Breast epithelium (tissue), 4 donors: ENCODE measurements around the gene CNTNAP2. TPM values are rescaled to one million over a fixed set of nuclear protein-coding genes. Genes with fewer than 3 reads are reported as not detected.

Experiments used
- DNase-seq, 2 donors: peaks; one replicate each; pipeline ENCODE4 v3.0.0-alpha.2; 2019; ENCODE audit warnings: low spot score in 2 of 2
- H3K27ac ChIP-seq, 2 donors: fragments of 200-600 bp; sonication (generic) in 1 of 2; one replicate each; pipeline ENCODE4 v1.5.1; 2016 to 2019; ENCODE audit warnings: mild to moderate bottlenecking in 1 of 2
- H3K27me3 ChIP-seq, 2 donors: fragments of 200-600 bp; sonication (generic) in 1 of 2; one replicate each; pipeline versions ENCODE4 v1.5.1 to v1.6.0; 2017 to 2019; ENCODE audit warnings: control low read depth in 1 of 2, mild to moderate bottlenecking in 1 of 2
- H3K36me3 ChIP-seq: fragments of 200-600 bp; one replicate; pipeline ENCODE4 v1.5.1; 2019
- H3K4me1 ChIP-seq, 2 donors: fragments of 200-600 bp; sonication (generic); one replicate each; pipeline ENCODE4 v1.5.1; 2016 to 2019; ENCODE audit warnings: control low read depth in 1 of 2
- H3K4me3 ChIP-seq, 3 donors: fragments of 200-600 bp; sonication (generic); 1 replicate in 2 of 3; 2 replicates in 1 of 3; pipeline ENCODE4 v1.5.1; 2016 to 2019; ENCODE audit warnings: mild to moderate bottlenecking in 3 of 3, moderate library complexity in 2 of 3
- H3K9me3 ChIP-seq, 2 donors: fragments of 200-600 bp; sonication (generic) in 1 of 2; one replicate each; pipeline ENCODE4 v1.5.1; 2016 to 2019; ENCODE audit warnings: control low read depth in 1 of 2
- CTCF ChIP-seq, 3 donors: fragments of 450-650 bp; IDR thresholded peaks; one replicate each; pipeline ENCODE4 v1.5.1; 2016 to 2017; ENCODE audit warnings: antibody characterized with exemption in 3 of 3, mild to moderate bottlenecking in 3 of 3, moderate library complexity in 3 of 3
- POLR2A ChIP-seq: fragments of 450-650 bp; IDR thresholded peaks from one replicate; pipeline ENCODE4 v1.6.1; 2016; ENCODE audit warnings: antibody characterized with exemption, mild to moderate bottlenecking, moderate library complexity
- POLR2AphosphoS5 ChIP-seq, 3 donors: sonication (generic); formaldehyde crosslinking; IDR thresholded peaks; one replicate each; pipeline ENCODE4 v1.6.1; 2017; ENCODE audit warnings: antibody characterized with exemption in 3 of 3
- intact Hi-C: fragments of 100-400 bp; cut with DNase I; formaldehyde crosslinking; loops from one replicate; pipeline ENCODE4 v1.15.1; 2023; ENCODE audit warnings: low total_unique reads
- total RNA-seq, 3 donors: library from RNA; depleted of rRNA; stranded (reverse); fragments of >200 nt; gene quantifications; one replicate each; pipeline ENCODE4 v1.1.0, GENCODE V29; 2016

CNTNAP2 gene
- total RNA-seq, 3 donors from 2014 or later, result 0.29 to 0.66 TPM; not detected in 1

GRCh38 chr7:146772601-146773000 is 656.0 kb downstream of the CNTNAP2 start:
- Histone ChIP-seq H3K4me3 (no peak overlapping the region), H3K36me3 (no peaks in the 10 kb centered on the region), H3K4me1 (no peaks in the 10 kb centered on the region), H3K27ac (no peak overlapping the region), H3K9me3 (no peaks in the 10 kb centered on the region), H3K27me3 (no peaks in the 10 kb centered on the region)
- TF ChIP-seq CTCF (IDR thresholded peaks at IDR 0.05) (no peak), POLR2AphosphoS5 (IDR thresholded peaks at IDR 0.05) (no peak), POLR2A (no peak)
- intact Hi-C loops, result no loop called here
- DNase-seq, result no peak

- Histone ChIP-seq H3K36me3 (no peaks in the 10 kb centered on the region), H3K9me3 (no peaks in the 10 kb centered on the region), H3K4me3 (no peak overlapping the region), H3K27me3 (no peaks in the 10 kb centered on the region), H3K4me1 (no peaks in the 10 kb centered on the region), H3K27ac (no peak overlapping the region)
- no peak for DNase-seq
- intact Hi-C loops, result no loop called here
- no peak for TF ChIP-seq POLR2A
- TF ChIP-seq POLR2AphosphoS5 (IDR thresholded peaks at IDR 0.05), result no peak
- no peak for TF ChIP-seq CTCF (IDR thresholded peaks at IDR 0.05)
These were observed 656.9 kb downstream of the CNTNAP2 start for GRCh38 chr7:146773506-146773905.

GRCh38 chr7:146781352-146782116 is 664.9 kb downstream of the CNTNAP2 start:
- Histone ChIP-seq H3K27me3 (no peaks in the 10 kb centered on the region), H3K4me1 (no peaks in the 10 kb centered on the region), H3K4me3 (no peak overlapping the region), H3K36me3 (no peaks in the 10 kb centered on the region), H3K27ac (no peak overlapping the region), H3K9me3 (no peaks in the 10 kb centered on the region)
- no peak for DNase-seq
- TF ChIP-seq CTCF (IDR thresholded peaks at IDR 0.05), result no peak
- TF ChIP-seq POLR2A, result no peak
- TF ChIP-seq POLR2AphosphoS5 (IDR thresholded peaks at IDR 0.05), result no peak
- intact Hi-C loops, result no loop called here

- Histone ChIP-seq H3K4me3 (no peak overlapping the region), H3K27ac (no peak overlapping the region), H3K27me3 (no peaks in the 10 kb centered on the region), H3K4me1 (no peaks in the 10 kb centered on the region), H3K36me3 (no peaks in the 10 kb centered on the region), H3K9me3 (peaks cover 0 to 4% of the 10 kb centered on the region in 2 donors)
- TF ChIP-seq POLR2A (no peak), CTCF (IDR thresholded peaks at IDR 0.05) (no peak), POLR2AphosphoS5 (IDR thresholded peaks at IDR 0.05) (no peak)
- DNase-seq, result no peak
- intact Hi-C loops, result no loop called here
These were observed 670.7 kb downstream of the CNTNAP2 start for GRCh38 chr7:146787266-146787665.

- no peak for DNase-seq
- H3K27me3 ChIP-seq, result no peaks in the 10 kb centered on the region
- H3K27ac ChIP-seq, result no peak overlapping the region
- peaks cover 0 to 4% of the 10 kb centered on the region in 2 donors for H3K9me3 ChIP-seq
- TF ChIP-seq POLR2A, result no peak
- TF ChIP-seq POLR2AphosphoS5 (IDR thresholded peaks at IDR 0.05), result no peak
- no peak for TF ChIP-seq CTCF (IDR thresholded peaks at IDR 0.05)
- H3K4me1 ChIP-seq, result no peaks in the 10 kb centered on the region
- intact Hi-C loops, result no loop called here
- no peaks in the 10 kb centered on the region for H3K36me3 ChIP-seq
- H3K4me3 ChIP-seq, result no peak overlapping the region
These were observed 671.4 kb downstream of the CNTNAP2 start for GRCh38 chr7:146788008-146788407.
